GM21717 (cell line): ENCODE measurements around the gene CYP3A4.
"Not testable (repeated sequence)": the region's sequence is repeated elsewhere in the genome, so short reads cannot be mapped to it uniquely, and the experiment has no call there.

Source experiments
- ATAC-seq: cut with Tn5 transposase; IDR thresholded peaks from one replicate; pipeline ENCODE4 v1.9.1; 2021; ENCODE audit warnings: mild to moderate bottlenecking, moderate library complexity; ENCODE audit not compliant: unreplicated experiment

CYP3A4 gene

GRCh38 chr7:99762680-99763327 is 21.2 kb downstream of the CYP3A4 start:
- no peak for ATAC-seq

- ATAC-seq, result no peak
Observed at GRCh38 chr7:99755085-99755484, 28.9 kb downstream of the CYP3A4 start.

GRCh38 chr7:99752356-99752755 is 31.6 kb downstream of the CYP3A4 start:
- no peak for ATAC-seq

GRCh38 chr7:99751322-99752052 is 32.5 kb downstream of the CYP3A4 start:
- ATAC-seq, result not testable (repeated sequence)

- no peak for ATAC-seq
Observed at GRCh38 chr7:99748846-99749579, 35.0 kb downstream of the CYP3A4 start.

- not testable (repeated sequence) for ATAC-seq
Observed at GRCh38 chr7:99746915-99747314, 37.1 kb downstream of the CYP3A4 start.

GRCh38 chr7:99745395-99745794 is 38.6 kb downstream of the CYP3A4 start:
- not testable (repeated sequence) for ATAC-seq

- no peak for ATAC-seq
Observed at GRCh38 chr7:99742737-99743394, 41.1 kb downstream of the CYP3A4 start.

- no peak for ATAC-seq
Observed at GRCh38 chr7:99741441-99741795, 42.6 kb downstream of the CYP3A4 start.

GRCh38 chr7:99740573-99741440 is 43.2 kb downstream of the CYP3A4 start:
- no peak for ATAC-seq

GRCh38 chr7:99739699-99740572 is 44.0 kb downstream of the CYP3A4 start:
- no peak for ATAC-seq

- no peak for ATAC-seq
Observed at GRCh38 chr7:99737726-99738125, 46.3 kb downstream of the CYP3A4 start.

- not testable (repeated sequence) for ATAC-seq
Observed at GRCh38 chr7:99736667-99737066, 47.3 kb downstream of the CYP3A4 start.

- no peak for ATAC-seq
Observed at GRCh38 chr7:99734987-99735386, 49.0 kb downstream of the CYP3A4 start, which contains the start of gene CYP3A7. Gene CYP3A7, minus strand, starts transcription at chr7:99735196. Its CDS starts 103 bp downstream, at chr7:99735093.

GRCh38 chr7:99733448-99733847 is 50.5 kb downstream of the CYP3A4 start:
- ATAC-seq, result no peak

GRCh38 chr7:99733003-99733402 is 51.0 kb downstream of the CYP3A4 start:
- ATAC-seq, result no peak

GRCh38 chr7:99731638-99732374 is 52.2 kb downstream of the CYP3A4 start:
- no peak for ATAC-seq

- ATAC-seq, result no peak
Observed at GRCh38 chr7:99730992-99731391, 53.0 kb downstream of the CYP3A4 start.
